ENCODE measurements around the gene UBE2O.
"Not testable (repeated sequence)": the region's sequence is repeated elsewhere in the genome, so short reads cannot be mapped to it uniquely, and the experiment has no call there.

Gene UBE2O

DNA sequence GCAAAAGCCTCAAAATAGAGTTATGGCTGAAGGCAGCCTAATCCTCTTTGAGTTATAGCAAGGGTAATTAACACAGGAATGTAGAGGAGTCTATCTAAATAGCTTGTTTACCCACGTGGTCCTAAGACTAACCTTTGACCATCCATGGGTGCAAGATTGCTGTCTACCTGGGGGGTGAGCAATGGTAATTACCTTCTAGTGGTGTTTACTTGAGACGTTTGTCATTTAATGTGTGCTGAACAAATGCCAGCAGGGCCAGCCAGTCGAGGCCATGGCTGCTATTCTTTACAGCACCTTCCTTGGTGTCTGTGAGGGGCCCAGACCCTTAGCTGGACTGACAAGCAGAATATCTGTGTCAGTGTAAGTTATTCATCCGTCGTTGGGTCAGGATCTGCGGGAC is 85.3 kb downstream of the UBE2O start:
- DNase-seq: no peak

DNA sequence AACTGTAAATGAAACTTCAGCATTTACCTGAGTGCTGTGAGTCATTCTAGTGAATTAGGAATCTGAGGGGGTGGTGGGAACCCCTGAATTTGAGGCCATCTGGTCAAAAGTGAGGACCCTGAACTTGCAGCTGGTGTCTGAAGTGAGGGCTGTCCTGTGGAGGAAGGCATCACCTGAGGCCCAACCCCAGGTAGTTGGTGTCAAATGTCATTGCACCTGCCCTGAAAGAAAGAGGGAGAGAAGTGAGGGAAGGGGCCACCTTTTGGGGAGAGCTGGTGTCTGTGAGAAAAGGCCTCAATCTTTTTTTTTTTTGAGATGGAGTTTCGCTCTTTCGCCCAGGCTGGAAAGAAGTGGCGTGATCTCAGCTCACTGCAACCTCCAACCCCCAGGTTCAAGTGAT is 86.7 kb downstream of the UBE2O start:
- DNase-seq: no peak

DNA sequence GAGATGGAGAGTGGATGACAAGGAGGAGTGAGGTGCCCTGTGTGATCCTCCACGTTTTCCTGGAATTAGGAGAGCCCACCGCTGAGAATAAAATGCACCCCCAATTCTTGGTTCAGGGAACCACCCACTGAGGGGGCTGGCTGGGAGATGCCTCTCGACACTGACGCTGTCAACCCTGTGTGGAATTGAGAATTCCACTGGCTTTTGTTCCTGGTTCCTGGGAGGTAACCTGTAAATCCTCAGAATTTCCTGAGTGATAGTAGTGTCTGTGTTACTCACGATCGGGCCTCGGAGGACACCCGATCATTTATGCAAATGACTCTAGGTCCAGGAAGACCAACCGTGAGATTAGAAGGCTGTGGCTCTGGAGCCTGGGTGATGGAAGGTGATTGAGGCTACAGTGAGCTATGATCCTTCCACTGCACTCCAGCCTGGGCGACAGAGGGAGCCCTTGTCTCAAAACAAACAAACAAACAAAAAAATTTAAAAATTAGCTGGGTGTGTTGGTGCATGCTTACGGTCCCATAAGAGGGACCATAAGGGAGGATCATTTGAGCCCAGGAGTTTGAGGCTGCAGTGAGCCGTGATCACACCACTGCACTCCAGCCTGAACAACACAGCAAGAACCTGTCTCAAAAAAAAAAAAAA is 87.6 kb downstream of the UBE2O start:
- peak in 1 of 2 experiments; percentile 29 for DNase-seq

DNA sequence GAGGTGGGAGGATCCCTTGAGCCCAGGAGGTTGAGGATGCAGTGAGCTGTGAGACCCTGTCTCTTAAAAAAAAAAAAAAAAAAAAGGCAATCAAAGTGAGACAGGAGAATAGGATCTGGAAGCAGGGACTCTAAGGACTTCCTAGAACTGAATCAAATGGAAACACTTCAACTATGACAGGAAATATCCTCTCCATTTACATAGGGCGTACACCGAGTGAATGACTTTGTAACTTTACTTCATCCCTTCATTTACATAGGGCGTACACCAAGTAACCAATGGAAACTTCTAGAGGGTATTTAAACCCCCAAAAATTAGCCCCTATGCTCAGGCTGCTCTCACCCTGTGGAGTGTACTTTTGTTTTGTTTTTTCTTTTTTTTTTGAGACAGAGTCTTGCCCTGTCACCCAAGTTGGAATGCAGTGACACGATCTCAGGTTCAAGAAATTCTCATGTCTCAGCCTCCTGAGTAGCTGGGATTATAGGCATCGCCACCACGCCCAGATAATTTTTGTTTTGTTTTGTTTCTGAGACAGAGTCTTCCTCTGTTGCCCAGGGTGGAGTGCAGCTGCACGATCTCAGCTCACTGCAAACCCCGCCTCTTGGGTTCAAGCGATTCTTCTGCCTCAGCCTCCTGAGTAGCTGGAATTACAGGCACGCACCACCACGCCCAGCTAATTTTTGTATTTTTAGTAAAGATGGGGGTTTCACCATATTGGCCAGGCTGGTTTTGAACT is 89.7 kb downstream of the UBE2O start:
- no peak for DNase-seq

DNA sequence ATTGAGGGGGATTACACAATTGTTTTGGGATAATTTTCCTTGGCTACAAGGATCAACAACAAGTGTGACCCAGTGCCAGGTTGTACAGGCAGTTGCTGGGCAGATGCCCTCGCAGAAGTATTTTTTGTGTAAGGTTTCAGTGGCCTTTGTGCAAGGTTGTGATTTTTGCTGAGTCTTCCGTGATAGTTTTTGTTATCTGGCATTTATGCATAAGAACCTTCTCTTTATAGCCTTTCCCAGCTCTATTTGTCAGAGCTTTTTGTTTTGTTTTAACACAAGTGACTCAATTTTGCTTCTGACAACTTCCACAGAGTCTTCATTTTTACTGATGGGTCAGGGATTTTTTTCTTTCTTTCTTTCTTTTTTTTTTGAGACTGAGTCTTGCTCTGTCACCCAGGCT is 92.5 kb downstream of the UBE2O start:
- no peak for DNase-seq

DNA sequence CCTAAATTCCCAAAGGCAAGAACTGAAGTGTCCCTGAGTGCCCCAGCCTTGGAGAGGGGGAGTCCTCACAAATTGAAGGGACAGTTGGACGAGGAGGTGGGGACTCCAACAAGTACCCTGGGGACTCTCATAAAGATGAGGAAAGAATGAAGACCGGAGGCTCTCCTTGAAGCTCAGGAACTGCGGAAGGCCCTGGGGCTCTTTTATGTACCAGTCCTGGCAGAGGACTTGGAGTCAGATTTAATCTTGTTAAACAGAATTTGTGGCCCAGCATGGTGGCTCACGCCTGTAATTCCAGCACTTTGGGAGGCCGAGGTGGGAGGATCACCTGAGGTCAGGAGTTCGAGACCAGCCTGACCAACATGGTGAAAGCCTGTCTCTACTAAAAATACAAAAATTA is 93.2 kb downstream of the UBE2O start:
- not testable (repeated sequence) for DNase-seq

DNA sequence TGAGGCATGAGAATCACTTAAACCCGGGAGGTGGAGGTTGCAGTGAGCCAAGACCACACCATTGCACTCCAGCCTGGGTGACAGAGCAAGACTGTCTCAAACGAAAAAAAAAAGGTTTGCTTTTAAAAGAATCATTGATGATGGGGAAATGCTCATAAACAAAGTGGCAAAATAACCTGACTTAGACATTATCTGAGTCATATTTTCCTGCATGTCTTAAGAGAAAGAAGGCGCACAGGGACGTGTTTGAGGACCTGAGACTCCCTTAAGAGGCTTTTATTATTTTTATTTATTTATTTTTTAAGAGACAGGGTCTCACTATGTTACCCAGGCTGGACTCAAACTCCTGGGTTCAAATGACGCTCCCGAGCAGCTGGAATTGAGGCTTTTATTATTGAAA is 93.6 kb downstream of the UBE2O start:
- no peak for DNase-seq

DNA sequence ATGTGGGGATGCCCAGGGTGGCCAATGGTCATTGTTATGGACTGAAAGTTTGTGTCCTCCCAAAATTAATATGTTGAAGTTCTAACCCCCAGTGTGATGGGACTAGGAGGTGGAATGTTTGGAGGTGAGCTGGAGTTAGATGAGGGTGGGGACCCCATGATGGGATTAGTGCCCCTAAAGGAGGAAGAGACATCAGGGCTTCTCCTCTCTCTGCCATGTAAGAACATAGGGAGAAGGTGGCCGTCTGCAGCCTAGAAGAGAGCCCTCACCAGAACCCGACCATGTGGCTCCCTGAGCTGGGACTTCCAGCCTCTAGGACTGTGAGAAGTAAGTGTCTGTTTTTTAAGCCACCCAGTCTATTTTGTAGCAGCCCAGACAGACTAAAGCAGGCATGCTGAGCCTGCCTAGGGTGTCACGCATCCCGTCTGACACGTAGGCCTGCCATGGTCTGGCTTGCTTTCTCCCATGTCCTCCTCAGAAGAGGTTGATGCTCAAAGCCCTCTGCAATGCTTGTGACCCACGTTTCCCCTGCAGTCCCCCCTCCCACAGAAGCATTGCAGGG is 95.3 kb downstream of the UBE2O start:
- DNase-seq: no peak

DNA sequence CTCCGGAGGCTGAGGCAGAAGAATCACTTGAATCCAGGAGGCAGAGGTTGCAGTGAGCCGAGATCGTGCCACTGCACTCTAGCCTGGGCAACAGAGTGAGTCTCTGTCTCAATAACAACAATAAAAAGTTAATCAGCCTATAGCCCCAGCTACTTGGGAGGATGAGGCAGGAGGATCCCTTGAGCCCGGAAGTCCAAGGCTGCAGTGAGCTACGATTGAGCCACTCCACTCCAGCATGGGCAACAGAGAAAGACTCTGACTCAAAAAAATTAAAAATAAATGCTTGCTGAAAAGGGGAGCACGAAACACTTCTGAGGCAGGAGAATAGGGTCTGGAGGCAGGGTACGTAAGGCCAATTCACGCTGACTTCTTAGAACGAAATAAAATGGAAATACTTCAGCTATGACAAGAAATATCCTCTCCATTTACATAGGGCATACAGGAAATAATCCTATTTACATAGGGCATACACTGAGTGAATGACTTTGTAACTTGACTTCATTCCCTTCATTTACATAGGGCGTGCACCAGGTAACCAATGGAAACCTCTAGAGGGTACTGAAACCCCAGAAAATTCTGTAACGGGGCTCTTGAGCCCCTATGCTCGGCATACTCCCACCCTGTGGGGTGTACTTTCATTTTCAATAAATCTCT is 96.0 kb downstream of the UBE2O start:
- DNase-seq: peak; percentile 18 to 48

DNA sequence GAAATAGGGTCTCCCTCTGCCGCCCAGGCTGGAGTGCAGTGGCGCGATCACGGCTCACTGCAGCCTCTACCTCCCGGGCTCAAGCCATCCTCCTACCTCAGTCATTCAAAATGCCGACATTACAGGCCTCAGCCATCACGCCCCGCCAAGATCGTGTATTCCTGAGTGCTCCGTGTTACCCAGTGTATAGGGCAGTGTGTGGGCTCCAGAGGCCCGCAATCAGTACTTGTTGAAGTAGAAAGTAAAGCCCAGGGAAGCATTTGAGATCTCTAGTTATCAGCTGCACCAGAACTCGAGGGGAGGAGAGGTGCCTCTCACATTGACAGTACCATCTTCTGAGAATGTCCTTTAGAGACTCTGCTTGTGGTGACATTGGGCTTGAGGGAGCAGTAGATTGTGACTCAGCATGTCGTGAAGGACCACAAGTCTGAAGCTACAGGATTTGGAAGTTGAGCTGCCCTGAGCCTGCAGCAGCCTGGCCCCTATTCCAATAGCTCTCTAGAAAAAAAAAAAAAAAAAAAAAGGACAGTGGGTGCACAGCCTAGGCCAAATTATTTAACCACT is 98.1 kb downstream of the UBE2O start:
- DNase-seq: peak in 1 of 2 experiments; percentile 13

DNA sequence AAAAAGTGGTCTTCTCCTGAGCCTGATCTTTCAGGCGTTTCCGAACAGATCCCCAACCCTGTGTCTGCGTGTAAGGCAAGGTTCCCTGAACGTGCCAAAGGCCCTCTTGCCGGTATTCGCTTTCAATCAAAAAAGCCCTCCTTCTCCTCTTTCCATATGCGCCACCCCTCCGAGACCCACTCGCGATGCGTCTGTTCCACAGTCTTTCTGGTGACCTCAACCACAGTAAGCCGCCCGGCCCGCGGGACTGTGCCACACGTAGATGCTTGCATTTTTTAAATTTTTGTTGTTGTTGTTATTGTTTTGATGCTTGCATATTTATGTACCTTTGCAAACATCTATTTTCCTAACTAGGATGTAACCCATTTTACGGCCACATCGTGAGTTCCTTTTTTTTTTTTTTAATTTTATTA is 98.6 kb downstream of the UBE2O start:
- DNase-seq: no peak

DNA sequence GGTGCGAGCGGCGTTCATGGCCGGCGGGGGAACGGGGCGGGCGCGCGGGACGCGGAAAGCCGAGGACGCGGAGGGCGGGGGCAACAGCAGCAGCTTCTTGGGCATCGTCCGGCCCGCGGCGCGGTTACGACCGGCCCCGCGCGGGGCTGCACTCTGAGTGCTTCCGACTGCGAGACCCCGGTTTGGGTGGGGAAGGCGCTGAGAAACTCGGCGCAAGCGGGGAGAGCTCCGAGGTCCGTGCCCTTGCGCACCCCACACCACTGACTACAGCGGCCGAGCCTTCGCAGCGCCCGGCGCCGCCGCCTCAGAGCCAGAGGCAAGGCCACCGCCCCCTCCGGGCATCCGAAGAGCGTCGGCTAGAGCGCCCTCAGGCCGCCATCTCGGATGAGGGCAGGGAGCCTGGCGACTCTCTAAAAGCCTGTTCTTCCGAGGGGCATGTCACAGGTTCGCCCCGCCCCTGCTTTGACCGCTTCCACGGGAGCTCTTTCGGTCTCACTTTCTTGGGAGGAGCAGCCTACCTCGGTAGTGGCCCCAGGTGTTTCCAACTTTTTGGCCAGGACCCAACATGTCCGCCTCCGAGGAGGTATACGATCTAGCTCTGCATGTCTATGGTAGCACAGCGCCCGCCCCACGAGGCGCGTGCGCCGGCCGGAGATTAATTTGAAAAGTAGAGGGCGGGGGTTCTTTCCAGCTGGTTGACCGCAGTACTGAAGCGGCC is 99.2 kb downstream of the UBE2O start, which contains the start of gene PRPSAP1:
Gene PRPSAP1, minus strand, starts transcription at position 318 of the 718 bp plus-strand sequence. Its CDS starts 213 bp downstream, at position 105.
- peak; percentile 93 to 97 for DNase-seq

DNA sequence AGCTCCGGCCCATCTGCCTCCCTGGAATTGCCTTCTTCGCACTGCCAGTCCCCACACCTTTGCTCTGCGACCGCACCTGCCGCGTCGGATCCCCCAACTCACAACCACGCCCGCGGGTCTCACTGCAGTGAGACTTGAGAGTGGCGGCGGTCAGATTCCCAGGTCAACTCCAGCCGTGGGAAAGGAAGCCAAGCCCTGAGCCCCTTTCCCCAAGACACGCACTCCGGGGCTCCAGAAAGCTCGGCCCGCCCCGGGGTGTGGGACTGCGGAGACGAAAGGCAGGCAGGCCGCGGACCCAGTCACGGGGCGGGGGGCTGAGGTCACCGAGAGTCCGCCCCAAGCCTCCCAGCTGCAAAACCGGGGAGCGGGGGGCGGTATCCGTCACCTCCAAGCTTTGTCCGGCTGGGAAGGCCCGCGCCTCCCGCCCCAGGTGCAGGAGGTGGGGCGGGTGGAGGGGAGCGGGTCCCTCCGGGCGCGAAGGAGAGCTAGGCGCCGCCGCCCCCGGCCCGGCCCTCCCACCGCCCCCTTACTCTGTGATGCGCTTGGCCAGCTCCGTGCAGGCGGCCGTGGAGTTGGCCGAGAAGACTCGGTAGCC is 99.9 kb downstream of the UBE2O start:
- peak in 1 of 2 experiments; percentile 66 for DNase-seq

DNA sequence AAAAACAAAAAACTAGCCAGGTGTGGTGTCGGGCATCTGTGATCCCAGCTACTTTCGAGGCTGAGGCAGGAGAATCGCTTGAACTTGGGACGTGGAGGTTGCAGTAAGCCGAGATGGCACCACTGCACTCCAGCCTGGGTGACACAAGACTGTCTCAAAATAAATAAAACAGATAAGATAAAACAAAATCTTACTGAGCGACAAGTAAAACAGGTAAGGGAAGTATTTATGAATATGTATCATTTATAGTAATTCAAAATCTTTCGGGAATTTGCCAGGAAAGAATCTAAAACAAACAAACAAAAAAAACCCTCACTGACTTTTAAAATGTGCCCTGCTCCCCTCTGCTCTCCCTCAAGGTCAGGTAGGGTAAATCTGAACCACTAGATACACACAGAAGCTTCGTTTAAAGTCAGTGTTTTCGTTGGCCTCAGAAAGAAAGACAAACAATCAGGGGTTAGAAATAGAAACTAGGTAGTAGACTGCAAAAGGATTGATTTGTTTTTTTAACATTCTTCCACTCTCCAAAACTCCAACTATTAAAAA is 101.4 kb downstream of the UBE2O start:
- no peak for DNase-seq

DNA sequence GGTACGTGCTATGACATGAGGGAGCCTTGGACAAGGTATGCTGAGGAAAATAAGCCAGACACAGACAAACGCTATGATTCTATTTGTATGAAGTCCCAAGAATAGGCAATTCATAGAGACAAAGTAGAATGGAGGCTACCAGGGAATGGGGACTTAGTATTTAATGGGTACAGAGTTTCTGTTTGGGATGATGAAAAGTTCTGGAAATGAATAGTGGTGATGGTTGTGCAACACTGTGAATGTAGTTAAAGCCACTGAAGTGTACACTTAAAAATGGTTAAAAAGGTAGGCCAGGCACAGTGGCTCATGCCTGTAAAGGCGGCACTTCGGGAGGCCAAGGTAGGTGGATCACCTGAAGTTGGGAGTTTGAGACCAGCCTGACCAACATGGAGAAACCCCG is 102.5 kb downstream of the UBE2O start:
- no peak for DNase-seq

DNA sequence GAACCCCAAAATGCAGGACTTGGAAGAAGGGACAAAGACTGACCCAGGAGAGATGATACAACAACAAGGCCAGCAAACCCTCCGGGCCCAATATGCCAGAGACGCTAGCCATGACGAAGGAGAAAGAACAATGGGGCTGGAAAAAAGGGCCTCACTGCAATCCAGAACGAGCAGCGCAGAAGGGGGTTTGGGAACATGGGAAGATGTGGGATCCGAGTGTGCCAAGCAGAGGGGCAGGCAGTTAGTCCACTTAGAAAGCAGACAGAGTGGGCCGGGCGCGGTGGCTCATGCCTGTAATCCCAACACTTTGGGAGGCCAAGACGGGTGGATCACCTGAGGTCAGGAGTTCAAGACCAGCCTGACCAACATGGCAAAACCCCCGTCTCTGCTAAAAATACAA is 106.0 kb downstream of the UBE2O start:
- DNase-seq: not testable (repeated sequence)

DNA sequence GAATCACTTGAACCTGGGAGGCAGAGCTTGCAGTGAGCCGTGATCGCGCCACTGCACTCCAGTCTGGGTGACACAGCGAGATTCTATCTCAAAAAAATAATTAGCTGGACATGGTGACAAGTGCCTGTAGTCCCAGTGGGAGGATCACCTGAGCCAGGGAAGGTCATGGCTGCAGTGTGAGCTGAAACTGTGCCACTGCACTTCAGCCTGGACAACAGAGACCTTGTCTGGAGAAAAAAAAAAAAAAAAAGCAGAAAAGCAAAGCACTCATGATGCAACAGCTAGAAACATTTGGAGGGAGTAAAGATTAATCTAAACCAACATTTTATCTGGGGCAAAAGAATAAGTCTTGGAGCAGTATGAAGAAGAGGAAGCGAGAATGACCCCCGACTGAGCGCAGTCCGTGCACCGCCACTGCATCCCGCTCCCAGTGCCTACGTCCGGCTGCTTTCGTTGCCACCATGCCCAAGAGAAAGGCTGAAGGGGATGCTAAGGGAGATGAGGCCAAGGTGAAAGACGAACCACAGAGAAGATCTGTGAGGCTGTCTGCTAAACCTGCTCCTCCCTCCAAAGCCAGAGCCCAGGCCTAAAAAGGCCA is 107.5 kb downstream of the UBE2O start:
- DNase-seq: no peak

DNA sequence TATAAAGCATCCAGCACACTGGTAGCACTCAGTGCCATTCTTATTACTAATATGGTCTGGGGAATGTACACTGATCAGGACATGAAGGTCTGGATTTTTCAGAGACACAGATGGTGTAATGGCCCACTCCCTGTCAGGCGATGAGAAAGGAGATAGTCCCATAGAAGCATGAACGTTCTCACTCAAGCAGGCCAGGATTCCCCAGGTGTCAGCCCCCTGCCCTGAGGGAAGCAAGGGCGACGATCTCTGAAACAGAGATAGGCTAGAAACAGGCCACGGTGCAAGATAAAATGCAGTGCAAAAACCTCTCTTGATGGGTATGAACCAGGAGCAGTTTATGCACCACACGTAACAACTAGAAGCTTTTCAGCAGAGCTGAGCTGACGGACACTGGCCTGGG is 109.8 kb downstream of the UBE2O start:
- DNase-seq: no peak

DNA sequence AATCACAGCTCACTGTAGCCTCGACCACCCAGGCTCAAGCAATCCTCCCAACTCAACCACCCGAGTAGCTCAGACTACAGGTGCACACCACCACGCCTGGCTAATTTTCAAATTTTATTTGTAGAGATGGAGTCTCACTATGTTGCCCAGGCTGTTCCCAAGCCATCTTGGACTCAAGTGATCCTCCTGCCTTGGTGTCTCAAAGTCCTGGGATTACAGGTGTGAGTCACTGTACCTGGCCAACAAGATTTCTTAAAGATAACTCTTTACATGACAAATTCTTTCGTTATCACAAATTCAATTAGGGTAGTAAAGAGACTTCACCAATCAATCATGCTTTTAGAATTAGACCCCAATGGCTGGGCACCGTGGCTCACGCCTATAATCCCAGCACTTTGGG is 111.7 kb downstream of the UBE2O start:
- DNase-seq: no peak
